Activated CD4-positive, CD25-positive, alpha-beta regulatory T cell (primary cell): Measurements from ENCODE around the gene ACHE.

Source experiments
- DNase-seq, 4 experiments: peaks; one replicate each; lab custom pipeline; 2025; lab: John Stamatoyannopoulos, UW

The ACHE gene

GRCh38 chr7:100896732-100897608 lies 1.3 kb upstream of the ACHE start:
- DNase-seq, result peak in 3 of 4 experiments; percentile 29 to 57 (median 52)

GRCh38 chr7:100895956-100896731 lies 456 bp upstream of the ACHE start:
- no peak for DNase-seq

- DNase-seq, result peak in 3 of 4 experiments; percentile 21 to 58 (median 38)
Measured at GRCh38 chr7:100894860-100895700, 608 bp downstream of the ACHE start.

GRCh38 chr7:100893910-100894721 lies 1.6 kb downstream of the ACHE start:
- DNase-seq, result no peak

GRCh38 chr7:100893318-100893895 lies 2.3 kb downstream of the ACHE start:
- DNase-seq, result no peak

GRCh38 chr7:100892364-100893317 lies 3.0 kb downstream of the ACHE start:
- no peak for DNase-seq

GRCh38 chr7:100891568-100892247 lies 4.0 kb downstream of the ACHE start:
- no peak for DNase-seq

- DNase-seq, result no peak
Measured at GRCh38 chr7:100890653-100891567, 4.8 kb downstream of the ACHE start.

- DNase-seq, result no peak
Measured at GRCh38 chr7:100888988-100889750, 6.5 kb downstream of the ACHE start, which contains the start of gene UFSP1. TSS of gene UFSP1 (minus strand) at chr7:100889715. CDS start at chr7:100889271, 444 bp downstream.

GRCh38 chr7:100888291-100888987 lies 7.2 kb downstream of the ACHE start:
- DNase-seq, result no peak

- peak in 2 of 4 experiments; percentile 31 to 33 for DNase-seq
Measured at GRCh38 chr7:100887516-100888290, 8.0 kb downstream of the ACHE start.

GRCh38 chr7:100886936-100887515 lies 8.7 kb downstream of the ACHE start:
- no peak for DNase-seq

- no peak for DNase-seq
Measured at GRCh38 chr7:100886142-100886935, 9.3 kb downstream of the ACHE start.

- DNase-seq, result no peak
Measured at GRCh38 chr7:100885440-100886141, 10.1 kb downstream of the ACHE start.
